ENCODE measurements around the gene KIRREL2.
"Not testable (repeated sequence)": the region's sequence is repeated elsewhere in the genome, so short reads cannot be mapped to it uniquely, and the experiment has no call there.

KIRREL2 gene

DNA sequence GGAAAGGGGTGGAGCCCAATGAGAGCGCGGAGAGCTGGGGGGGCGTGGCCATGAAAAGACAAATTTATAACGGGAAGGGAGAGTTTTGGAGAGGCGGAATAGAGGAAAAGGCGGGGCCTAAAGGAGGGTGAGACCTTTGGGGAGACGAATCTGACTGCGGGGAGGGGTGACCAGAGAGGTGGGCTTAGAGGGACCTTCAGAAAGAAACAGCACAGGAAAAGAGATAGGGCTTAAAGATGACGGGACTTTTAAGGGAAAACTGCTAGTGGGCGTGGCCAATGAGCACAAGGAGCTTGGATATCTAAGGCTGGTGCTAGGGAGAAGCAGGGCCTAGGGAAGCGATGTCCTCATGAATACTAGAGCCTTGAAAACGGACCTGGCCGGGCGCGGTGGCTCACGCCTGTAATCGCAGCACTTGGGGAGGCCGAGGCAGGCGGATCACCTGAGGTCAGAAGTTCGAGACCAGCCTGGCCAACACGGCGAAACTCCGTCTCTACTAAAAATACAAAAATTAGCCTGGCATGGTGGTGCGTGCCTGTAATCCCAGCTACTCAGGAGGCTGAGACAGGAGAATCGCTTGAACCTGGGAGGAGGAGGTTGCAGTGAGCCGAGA lies 13.5 kb downstream of the KIRREL2 start:
- not testable (repeated sequence) for DNase-seq (ENCODE audit: low read depth)

DNA sequence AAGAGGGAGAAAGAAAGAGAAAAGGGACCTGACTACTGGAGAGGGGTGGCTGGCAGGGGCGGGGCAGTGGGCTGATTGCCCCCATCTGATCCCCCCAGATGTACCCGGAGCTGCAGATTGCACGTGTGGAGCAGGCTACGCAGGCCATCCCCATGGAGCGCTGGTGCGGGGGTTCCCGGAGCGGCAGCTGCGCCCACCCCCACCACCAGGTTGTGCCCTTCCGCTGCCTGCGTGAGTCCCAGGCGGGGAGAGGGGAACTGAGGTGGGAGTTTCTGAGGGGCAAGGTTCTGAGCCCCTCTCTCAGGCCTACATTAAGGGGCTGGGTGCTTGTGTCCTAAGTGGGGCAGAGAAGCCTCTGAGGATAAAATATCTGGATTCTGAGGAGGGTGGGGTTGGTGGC lies 14.1 kb downstream of the KIRREL2 start:
- DNase-seq (ENCODE audit: low read depth), result no peak

DNA sequence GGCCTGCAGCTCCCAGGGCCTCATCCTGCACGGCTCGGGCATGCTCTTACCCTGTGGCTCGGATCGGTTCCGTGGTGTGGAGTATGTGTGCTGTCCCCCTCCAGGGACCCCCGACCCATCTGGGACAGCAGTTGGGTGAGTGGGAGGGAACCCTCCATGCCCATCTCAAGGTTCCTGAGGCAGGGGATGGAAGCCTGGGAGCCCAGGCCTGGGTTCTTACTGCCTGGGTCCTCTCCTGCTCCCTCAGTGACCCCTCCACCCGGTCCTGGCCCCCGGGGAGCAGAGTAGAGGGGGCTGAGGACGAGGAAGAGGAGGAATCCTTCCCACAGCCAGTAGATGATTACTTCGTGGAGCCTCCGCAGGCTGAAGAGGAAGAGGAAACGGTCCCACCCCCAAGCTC lies 14.9 kb downstream of the KIRREL2 start:
- DNase-seq (ENCODE audit: low read depth), result no peak

DNA sequence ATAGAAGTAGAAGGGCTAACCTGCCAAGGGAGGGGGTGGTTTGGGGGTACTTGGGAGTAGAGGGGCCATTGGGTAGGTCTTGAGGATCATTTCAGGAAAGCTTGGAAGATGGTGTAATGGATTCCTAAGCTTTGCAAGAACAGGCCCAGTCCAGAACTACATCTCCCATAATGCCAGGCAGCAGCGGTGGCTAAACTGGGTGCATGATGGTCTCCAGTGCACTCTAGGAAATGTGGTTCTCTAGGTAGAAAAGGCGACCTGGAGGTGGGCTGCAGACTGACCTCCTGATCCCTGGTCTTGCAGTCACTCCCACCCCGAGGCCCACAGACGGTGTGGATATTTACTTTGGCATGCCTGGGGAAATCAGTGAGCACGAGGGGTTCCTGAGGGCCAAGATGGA lies 15.5 kb downstream of the KIRREL2 start:
- DNase-seq (ENCODE audit: low read depth), result no peak

DNA sequence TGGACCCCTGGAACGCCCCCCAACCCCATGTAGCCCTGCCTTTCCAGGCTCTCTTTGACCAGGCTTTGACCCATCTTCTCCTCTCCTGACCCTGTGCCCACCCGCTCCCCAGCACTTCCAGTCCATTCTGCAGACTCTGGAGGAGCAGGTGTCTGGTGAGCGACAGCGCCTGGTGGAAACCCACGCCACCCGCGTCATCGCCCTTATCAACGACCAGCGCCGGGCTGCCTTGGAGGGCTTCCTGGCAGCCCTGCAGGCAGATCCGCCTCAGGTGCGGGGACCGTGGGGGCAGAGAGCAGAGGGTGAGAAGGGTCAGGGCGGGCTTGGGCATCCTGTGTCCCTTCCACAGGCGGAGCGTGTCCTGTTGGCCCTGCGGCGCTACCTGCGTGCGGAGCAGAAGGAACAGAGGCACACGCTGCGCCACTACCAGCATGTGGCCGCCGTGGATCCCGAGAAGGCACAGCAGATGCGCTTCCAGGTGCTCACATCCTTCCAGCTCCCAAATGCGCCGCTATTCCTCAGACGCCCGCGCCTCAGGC lies 17.8 kb downstream of the KIRREL2 start:
- DNase-seq (ENCODE audit: low read depth), result no peak

DNA sequence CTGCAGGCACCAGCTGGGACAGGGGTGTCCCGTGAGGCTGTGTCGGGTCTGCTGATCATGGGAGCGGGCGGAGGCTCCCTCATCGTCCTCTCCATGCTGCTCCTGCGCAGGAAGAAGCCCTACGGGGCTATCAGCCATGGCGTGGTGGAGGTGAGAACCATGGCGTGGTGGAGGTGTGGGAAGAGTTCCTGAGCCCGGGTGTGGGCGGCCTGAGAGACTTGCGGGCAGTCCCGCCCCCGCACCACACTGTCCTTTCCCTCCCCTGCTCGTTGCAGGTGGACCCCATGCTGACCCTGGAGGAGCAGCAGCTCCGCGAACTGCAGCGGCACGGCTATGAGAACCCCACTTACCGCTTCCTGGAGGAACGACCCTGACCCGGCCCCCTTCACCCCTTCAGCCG lies 22.4 kb downstream of the KIRREL2 start:
- DNase-seq (ENCODE audit: low read depth), result no peak

DNA sequence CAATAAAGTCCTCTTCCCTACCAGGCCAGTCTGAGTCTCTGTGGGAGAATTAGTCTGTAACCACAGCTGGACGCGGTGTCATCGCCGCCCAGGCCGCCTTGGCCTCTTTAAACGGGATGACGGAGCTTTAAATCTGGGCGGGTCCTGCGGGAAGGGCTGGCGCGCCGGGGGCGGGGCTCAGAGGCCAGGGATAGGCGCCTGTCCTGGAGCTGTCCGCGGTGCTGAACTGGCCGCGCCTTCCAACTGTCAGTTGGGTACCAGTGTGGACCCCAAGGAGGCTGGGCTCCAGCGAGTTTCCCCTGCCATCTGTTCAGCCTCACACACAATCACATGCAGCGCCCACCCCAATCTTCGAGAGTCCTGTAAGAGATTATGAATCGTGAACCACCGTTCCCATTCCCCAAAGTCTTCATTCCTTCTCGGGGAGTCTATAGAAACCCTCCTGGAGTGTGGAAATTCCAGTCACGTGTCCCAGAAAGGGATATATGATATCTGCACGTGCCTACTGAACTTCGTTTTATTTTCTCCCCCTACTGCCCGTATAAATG lies 23.1 kb downstream of the KIRREL2 start:
- DNase-seq (ENCODE audit: low read depth), result peak; percentile 69

DNA sequence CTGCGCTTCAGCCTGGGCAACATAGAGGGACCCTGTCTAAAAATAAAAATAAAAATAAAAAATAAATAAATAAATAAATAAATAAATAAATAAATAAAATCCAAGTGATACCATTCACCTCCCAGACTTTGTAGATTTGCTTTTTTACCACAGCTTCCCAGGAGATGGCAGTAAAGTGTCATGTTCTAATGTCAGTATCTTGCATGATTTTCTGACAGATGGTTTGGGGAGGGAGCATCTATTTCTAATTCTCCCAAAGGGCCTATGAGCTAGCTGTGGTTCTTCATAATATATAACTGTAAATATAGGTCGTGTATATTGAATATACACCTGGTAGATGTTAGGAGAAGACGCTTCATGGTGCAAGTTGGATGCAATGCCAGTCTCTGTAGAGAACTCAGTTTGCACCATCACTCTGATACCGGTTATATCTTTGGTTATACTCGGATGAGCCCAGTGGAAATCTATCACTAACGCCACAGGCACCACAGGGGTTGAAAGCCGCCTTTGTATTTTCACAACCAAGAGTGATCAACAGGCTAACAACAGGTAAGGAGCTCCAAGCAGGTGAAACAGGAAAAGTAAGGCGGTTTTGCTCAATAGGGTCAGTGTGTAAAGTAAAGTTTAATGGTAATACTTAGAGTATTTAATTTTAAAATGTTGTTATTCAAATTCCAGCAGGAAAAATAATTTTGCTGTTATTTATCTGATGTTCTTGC lies 25.6 kb downstream of the KIRREL2 start:
- no peak for DNase-seq (ENCODE audit: low read depth)

DNA sequence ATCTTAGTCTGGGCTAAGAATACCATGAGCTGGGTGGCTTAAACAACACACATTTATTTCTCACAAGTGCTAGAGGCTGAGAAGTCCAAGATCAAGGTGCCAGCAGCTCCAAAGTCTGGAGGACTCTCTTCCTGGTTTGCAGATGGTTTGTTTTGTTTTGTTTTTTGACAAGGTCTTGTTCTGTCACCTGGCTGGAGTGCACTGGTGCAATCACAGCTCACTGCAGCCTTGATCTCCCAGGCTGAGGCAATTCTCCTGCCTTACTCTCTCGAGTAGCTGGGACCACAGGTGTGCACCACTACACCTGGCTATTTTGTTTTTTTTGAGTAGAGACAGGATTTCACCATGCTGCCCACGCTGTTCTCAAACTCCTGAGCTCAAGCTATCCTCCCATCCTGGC lies 27.2 kb downstream of the KIRREL2 start:
- no peak for DNase-seq (ENCODE audit: low read depth)

DNA sequence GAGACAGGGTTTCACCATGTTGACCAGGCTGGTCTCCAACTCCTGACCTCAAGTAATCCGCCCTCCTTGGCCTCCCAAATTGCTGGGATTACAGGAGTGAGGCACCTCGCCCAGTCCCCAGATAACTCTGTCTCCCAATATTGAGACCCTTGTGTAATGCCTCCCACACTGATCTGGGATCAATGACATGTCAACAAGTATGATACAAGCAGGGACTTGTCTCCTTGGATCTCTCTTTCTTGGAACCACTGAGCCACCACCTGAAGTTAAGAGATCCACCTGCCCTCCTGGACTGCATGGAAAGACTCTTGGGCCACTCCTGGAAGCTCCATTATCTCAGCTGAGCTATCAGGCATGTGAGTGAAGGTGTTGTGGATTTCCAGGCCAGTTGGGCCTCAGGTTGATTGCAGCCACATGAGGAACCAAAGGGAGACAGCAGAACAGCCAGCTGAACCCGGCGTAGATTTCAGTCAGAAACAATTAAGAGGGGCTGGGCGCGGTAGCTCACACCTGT lies 28.6 kb downstream of the KIRREL2 start:
- no peak for DNase-seq (ENCODE audit: low read depth)

DNA sequence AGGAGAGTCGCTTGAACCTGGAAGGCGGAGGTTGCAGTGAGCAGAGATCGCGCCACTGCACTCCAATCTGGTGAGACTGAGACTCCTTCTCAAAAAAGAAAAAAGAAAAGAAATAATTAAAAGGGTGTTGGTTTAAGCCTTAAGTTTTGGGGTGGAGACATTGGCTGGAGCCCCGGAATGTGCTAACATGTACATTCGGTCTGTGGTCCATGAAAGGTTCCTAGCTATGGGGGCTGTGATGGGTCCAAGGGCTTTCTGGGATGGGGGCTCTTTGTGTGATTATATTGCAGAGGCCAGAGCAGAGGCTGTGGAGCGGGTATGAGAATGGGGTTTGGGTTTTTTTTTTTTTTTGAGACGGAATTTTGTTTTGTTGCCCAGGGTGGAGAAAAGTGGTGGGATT lies 29.2 kb downstream of the KIRREL2 start:
- DNase-seq (ENCODE audit: low read depth), result no peak

DNA sequence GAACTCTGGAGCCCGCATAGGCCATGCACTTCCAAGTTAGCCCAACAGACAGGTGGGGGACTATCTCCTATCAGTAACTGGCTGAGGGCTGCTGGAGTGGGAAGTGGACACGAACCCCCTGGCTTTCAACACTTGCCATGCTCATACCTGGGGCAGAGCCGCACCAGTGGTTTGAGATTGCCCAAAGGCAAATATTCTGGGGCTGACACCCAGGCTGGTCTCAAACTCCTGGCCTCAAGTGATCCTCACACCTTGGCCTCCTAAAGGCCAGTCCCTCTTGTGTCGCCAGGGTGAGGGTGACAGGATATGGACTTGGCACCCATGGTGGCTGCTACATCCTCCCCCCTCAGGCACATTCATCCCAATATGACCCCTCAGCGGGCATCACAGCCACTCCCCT lies 30.5 kb downstream of the KIRREL2 start:
- DNase-seq (ENCODE audit: low read depth), result no peak

DNA sequence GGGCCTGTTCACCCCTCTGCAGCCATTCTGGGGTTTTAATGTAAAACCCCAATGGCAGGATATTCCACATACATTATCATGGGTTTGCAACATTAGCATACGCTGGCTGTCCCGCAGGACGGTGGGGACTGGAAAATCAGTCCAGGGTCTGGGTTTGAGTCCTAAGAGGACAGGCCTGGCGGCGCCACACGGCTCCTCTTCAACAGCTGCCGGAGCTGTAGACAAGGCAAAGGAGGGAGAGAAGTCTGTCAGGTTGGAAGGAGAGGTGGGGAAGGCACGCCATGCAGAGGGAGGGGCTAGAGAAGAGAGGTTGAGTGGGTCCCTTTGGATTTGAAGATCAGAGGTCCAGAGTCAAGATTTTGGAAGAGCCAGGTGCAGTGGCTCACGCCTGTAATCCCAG lies 31.7 kb downstream of the KIRREL2 start:
- no peak for DNase-seq (ENCODE audit: low read depth)

DNA sequence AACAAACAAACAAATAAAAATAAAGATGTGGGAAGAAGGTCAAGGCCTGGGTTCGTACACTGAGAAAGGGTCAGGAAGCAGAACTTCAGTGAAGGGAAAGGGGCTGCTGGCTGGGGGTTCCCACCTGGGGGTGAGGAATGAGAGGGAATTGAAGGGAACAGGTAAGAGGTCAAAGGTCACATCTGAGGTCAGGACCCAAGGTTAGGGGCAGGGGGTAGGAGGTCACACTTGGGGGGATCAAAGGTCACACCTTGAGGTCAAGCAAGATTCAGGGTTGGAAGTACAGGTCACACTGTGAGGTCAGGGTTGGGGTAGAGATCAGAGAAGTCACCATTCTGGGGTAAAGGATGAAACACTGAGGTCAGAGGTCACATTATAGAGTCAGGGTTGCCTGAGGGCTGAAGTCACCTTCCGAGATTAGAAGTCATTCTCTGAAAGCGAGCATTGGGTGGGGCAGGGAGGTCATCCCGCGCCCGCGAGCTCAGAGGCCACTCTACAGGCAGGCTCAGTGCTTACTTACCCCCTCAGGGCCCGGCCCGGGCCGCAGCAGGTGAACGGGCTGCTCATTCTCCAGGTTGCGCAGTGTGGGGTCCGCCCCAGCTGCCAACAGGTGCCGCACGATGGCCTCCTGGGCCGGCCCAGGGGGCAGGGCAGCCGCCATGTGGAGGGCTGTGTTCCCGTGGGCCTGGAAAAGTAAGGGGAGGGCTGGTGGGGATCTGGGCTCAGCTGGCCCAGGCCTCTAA lies 32.8 kb downstream of the KIRREL2 start:
- no peak for DNase-seq (ENCODE audit: low read depth)

DNA sequence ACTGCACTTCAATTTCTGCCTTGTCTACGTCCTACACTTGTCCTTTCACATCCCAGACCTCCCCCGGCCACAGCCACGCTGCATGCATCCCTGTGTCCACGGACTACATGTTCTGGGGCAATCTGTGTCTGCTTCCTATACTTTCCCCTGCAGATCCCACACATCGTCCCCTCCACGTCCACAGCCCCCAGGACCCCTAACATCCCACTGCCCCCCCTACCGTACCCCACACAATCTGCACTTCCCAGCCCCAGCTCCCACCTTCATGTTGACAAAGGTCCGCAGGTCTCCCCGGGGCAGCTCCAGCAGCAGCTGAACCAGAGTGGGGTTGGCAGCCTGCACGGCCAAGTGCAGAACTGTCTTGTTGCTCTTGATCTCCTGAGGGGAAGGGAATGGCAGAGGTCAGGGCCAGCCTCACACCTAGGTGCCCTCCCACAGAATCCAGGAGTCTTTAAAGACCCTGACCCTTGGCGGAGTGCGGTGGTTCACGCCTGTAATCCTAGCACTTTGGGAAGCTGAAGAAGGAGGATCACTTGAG lies 33.5 kb downstream of the KIRREL2 start:
- no peak for DNase-seq (ENCODE audit: low read depth)

DNA sequence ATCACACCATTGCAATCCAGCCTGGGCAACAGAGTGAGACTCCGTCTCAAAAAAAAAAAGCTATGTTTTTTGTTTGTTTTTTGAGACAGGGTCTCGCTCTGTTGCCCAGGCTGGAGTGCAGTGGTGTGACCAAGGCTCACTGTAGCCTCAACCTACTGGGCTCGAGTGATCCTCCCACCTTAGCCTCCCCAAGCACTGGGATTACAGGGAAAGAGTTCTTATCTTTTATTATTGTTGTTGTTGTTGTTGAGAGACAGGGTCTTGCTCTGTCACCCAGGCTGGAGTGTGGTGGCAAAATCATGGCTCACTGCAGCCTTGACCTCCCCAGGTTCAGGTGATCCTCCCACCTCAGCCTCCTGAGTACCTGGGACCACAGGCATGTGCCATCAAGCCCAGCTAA lies 35.1 kb downstream of the KIRREL2 start:
- not testable (repeated sequence) for DNase-seq (ENCODE audit: low read depth)

DNA sequence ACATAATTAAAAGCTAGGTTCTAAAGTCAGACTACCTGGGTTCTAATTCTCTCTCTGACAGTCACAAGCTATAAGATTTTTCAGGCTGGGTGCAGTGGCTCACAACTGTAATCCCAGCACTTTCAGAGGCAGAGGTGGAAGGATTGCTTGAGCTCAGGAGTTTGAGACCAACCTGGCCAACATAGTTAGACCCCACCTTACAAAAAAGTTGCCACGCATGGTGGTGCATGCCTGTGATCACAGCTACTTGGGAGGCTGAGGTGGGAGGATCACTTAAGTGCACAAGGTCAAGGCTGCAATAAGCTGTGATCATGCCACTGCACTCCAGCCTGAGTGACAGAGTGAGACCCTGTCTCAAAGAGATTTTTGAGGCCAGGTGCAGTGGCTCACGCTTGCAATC lies 37.6 kb downstream of the KIRREL2 start:
- DNase-seq (ENCODE audit: low read depth), result no peak

DNA sequence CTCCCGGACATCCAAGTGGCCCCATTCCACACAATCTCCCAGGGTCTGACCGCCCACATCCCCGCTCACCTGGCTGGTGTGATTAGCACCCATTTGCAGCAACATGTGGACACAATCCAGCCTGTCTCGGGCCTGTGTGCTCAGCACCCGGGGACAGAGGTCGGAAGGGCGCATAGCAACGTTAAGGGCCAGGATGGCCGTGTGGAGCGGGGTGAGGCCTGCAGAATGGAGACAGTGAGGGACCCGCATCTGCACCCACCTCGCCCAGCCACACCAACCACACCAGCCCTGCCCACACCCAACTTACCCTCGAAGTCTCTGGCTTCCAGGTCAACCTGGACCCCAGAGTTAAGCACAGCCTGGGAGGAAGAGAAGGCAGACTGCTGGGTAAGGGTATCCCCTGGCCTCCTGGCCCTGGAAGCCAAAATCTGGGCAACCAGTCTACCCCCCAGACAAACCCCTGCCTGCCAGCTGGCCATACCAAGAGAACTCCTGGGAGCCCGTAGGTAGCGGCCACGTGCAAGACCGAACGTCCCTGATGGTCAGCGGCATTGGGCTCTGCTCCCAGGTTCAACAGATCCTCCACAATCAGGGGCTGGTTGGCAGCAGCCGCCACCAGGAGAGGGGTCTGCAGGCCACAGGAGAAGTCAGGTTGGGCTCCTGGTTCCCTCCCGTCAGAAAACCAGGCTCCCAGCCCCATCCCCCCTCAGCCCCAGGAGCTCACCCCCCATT lies 39.4 kb downstream of the KIRREL2 start:
- no peak for DNase-seq (ENCODE audit: low read depth)

DNA sequence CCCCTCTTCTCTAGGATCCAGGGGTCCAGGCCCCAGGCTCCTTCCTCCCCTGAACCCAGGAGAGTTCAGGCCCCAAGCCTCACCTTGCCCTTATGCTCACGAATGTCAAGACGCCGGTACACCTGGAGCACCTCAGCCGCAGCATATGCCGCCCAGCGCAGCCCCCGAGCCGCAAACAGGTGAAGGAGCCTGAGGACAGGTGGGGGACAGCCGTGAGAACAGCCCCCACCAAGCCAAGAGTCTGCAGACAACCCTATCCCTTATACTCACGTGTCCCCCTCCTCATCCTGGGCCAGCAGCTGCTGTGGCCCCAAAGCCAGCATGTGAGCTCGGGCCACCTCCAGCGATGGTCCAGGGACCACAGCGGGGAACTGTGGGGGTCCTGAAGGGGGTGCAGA lies 39.9 kb downstream of the KIRREL2 start:
- DNase-seq (ENCODE audit: low read depth), result no peak

DNA sequence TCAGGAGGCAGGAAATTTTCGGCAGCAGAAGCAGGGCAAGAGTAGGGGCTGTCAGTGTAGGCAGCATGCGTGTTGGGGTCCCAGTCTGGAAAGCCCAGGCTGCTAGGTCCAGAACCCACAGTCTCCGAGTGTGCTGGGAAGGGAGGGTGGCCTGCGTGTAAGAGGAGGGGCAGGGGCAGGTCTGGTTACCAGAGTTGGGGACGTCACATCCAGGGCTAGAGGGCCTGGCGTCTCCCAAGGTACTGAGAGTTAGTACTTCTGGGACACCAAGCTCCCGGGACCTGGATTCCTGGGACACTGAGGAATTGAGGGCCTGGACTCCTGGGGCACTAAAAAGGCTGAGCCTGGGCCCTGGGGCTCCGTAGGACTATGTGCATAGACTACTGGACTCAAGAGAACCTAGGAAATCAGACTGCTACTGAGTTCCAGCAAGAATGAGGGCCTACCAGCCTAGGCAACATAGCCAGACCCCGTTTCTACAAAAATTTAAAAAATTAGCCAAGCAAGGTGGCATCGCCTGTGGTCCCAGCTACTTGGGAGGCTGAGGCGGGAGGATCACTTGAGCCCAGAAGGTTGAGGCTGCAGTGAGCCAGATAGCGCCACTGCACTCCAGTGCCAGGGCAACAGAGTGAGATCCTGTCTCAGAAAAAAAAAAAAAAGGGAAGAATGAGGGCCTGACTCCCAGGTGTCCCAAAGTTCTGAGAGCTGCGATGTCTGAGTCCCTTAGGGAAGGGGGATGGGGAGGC lies 41.2 kb downstream of the KIRREL2 start:
- DNase-seq (ENCODE audit: low read depth), result no peak

DNA sequence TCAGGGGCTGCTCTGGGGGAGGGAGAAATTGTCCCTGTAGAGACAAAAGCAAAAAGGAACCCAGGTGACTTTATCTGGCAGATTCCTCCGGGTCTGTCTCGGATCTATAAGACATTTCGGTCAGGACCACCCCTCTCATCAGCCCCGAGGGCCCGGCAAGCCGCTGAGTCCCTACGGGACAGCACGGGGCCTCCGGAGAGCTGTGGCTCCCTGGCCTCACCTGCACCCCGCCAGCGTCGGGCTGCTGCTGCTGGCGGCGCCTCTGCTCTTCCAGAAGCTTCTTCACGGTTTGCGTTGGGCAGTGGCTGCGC lies 41.7 kb downstream of the KIRREL2 start:
- no peak for DNase-seq (ENCODE audit: low read depth)

All from stimulated activated CD8-positive, alpha-beta memory T cell treated with anti-CD3 and anti-CD28 coated beads, Interleukin-15, amount 100 ng/mL, for 24 hours (primary cell).